GM19025 (cell line): ENCODE data around the gene TBC1D22A.

Experiments
- ATAC-seq: cut with Tn5 transposase; IDR thresholded peaks from one replicate; pipeline ENCODE4 v1.9.1; 2021; ENCODE audit warnings: mild to moderate bottlenecking, low read depth, moderate library complexity; ENCODE audit not compliant: unreplicated experiment

TBC1D22A gene

GRCh38 chr22:47080100-47080499 lies 317.6 kb downstream of the TBC1D22A start:
- no peak for ATAC-seq

GRCh38 chr22:47082505-47082904 lies 320.1 kb downstream of the TBC1D22A start:
- no peak for ATAC-seq

- ATAC-seq: no peak
These were observed 321.0 kb downstream of the TBC1D22A start for GRCh38 chr22:47083379-47083986.

GRCh38 chr22:47084226-47084625 lies 321.8 kb downstream of the TBC1D22A start:
- no peak for ATAC-seq

GRCh38 chr22:47086596-47087248 lies 324.3 kb downstream of the TBC1D22A start:
- ATAC-seq: no peak

- no peak for ATAC-seq
These were observed 326.2 kb downstream of the TBC1D22A start for GRCh38 chr22:47088480-47089158.

GRCh38 chr22:47089374-47089773 lies 326.9 kb downstream of the TBC1D22A start:
- no peak for ATAC-seq

- no peak for ATAC-seq
These were observed 327.5 kb downstream of the TBC1D22A start for GRCh38 chr22:47089796-47090460.

- ATAC-seq: no peak
These were observed 328.3 kb downstream of the TBC1D22A start for GRCh38 chr22:47090591-47091245.

- no peak for ATAC-seq
These were observed 328.8 kb downstream of the TBC1D22A start for GRCh38 chr22:47091246-47091651.

- ATAC-seq: no peak
These were observed 329.7 kb downstream of the TBC1D22A start for GRCh38 chr22:47091921-47092700.

- no peak for ATAC-seq
These were observed 330.5 kb downstream of the TBC1D22A start for GRCh38 chr22:47092896-47093311.

- no peak for ATAC-seq
These were observed 331.3 kb downstream of the TBC1D22A start for GRCh38 chr22:47093720-47094119.

GRCh38 chr22:47094861-47095330 lies 332.4 kb downstream of the TBC1D22A start:
- no peak for ATAC-seq

- ATAC-seq: no peak
These were observed 333.1 kb downstream of the TBC1D22A start for GRCh38 chr22:47095395-47096122.

GRCh38 chr22:47098121-47098520 lies 335.7 kb downstream of the TBC1D22A start:
- ATAC-seq: no peak

GRCh38 chr22:47098554-47098953 lies 336.1 kb downstream of the TBC1D22A start:
- ATAC-seq: no peak

- no peak for ATAC-seq
These were observed 337.6 kb downstream of the TBC1D22A start for GRCh38 chr22:47100019-47100418.

GRCh38 chr22:47100646-47101200 lies 338.3 kb downstream of the TBC1D22A start:
- ATAC-seq: no peak
